Ovary (tissue), 9 donors: ENCODE data around the gene POLA2. TPM values are rescaled to one million over a fixed set of nuclear protein-coding genes. Genes with fewer than 3 reads are reported as not detected.

Source experiments
- DNase-seq, 5 donors: peaks; one replicate each; pipeline ENCODE4 v3.0.0-alpha.2; 2019 to 2020
- H3K27ac ChIP-seq, 2 donors: fragments of 200-600 bp; one replicate each; pipeline versions ENCODE4 v1.5.1 to v1.8.0; 2019 to 2022
- H3K27me3 ChIP-seq: fragments of 200-600 bp; one replicate; pipeline ENCODE4 v1.8.0; 2022
- H3K36me3 ChIP-seq: fragments of 200-600 bp; sonication (generic); one replicate; pipeline ENCODE4 v1.5.1; 2019
- H3K4me1 ChIP-seq: one replicate; pipeline ENCODE4 v1.8.1; 2013; ENCODE audit warnings: mild to moderate bottlenecking, moderate library complexity; ENCODE audit not compliant: insufficient read depth
- H3K4me3 ChIP-seq: fragments of 200-600 bp; sonication (generic); one replicate; pipeline ENCODE4 v1.5.1; 2017
- H3K9me3 ChIP-seq, 2 donors: fragments of 200-600 bp in 1 of 2; sonication (generic) in 1 of 2; one replicate each; pipeline versions ENCODE4 v1.5.1 to v1.8.1; 2013 to 2019; ENCODE audit warnings: mild to moderate bottlenecking in 1 of 2, moderate library complexity in 1 of 2
- EP300 ChIP-seq: sonication (generic); formaldehyde crosslinking; IDR thresholded peaks from one replicate; pipeline ENCODE4 v1.6.1; 2017; ENCODE audit warnings: antibody characterized with exemption
- POLR2A ChIP-seq: fragments of 450-650 bp; IDR thresholded peaks from one replicate; pipeline ENCODE4 v1.6.1; 2017; ENCODE audit warnings: antibody characterized with exemption, mild to moderate bottlenecking, moderate library complexity
- WGBS, 3 donors: extraction: QIAGEN DNeasy Blood & Tissue Kit in 1 of 3; methylation state at CpG; one replicate each; pipeline versions ENCODE4 v1.1.5 to v1.1.7; 2013 to 2017; 5-methylcytosine and 5-hydroxymethylcytosine counted together
- intact Hi-C, 4 donors: fragments of 100-400 bp; cut with DNase I; formaldehyde crosslinking; loops; one replicate each; pipeline versions ENCODE4 v1.11.0 to v1.15.1; 2022 to 2023
- polyA plus RNA-seq, 2 donors: library from polyadenylated mRNA; stranded (reverse); fragments of 200-250 nt in 1 of 2; fragments of 350-450 nt in 1 of 2; fragmentation: Illumina TruSeq in 1 of 2; extraction: RNeasy Lipid Tissue Mini Kit (QIAGEN cat#74804) in 1 of 2; gene quantifications; one replicate each; pipeline ENCODE4 v1.2.3, GENCODE V29; 2013 to 2014
- total RNA-seq, 7 donors: library from RNA; depleted of rRNA in 2 of 7; stranded (reverse); fragments of >200 nt in 2 of 7; fragmentation: NEBNext Ultra II Directional in 3 of 7; extraction: Animal tissue kit (Norgen Biotek cat#: 25700) in 3 of 7; gene quantifications; one replicate each; pipeline versions ENCODE4 v1.1.0 to v1.2.4, GENCODE V29; 2016 to 2023
- TF ChIP-seq, protein P1 (sequence below), 3 donors: fragments of 450-650 bp in 2 of 3; fragments of 200-600 bp in 1 of 3; IDR thresholded peaks; one replicate each; pipeline versions ENCODE4 v1.5.1 to v1.8.0; 2016 to 2022; ENCODE audit warnings: antibody characterized with exemption in 3 of 3, mild to moderate bottlenecking in 1 of 3
- donor health status: DM: no; HTN: no; CAD: no; lungs with moderate emphysema.
- donor health status: DM: no; HTN: no; CAD: no.
- donor health status: Bipolar disorder and iron deficiency.
- donor health status: DM: yes; HTN: yes; CAD: no.
- donor health status: DM: no; HTN: no; CAD: no.
- donor health status: DM: yes; HTN: yes; CAD: no.

Gene POLA2
- total and polyA plus RNA-seq, 9 donors: 4.5 to 13.3 (median 8.6) TPM

GRCh38 chr11:65290448-65291165 lies 28.8 kb downstream of the POLA2 start:
- 8 to 11% (median 10%) methylated on average over 8 of the region's 8 CpGs for WGBS, 3 donors

GRCh38 chr11:65291613-65292012 lies 29.9 kb downstream of the POLA2 start:
- Histone ChIP-seq H3K27me3 (no peaks in the 10 kb centered on the region), H3K27ac (peak overlapping the region; percentile 76 to 94), H3K4me3 (peak overlapping the region; percentile 22), H3K36me3 (no peaks in the 10 kb centered on the region), H3K9me3 (no peaks in the 10 kb centered on the region), H3K4me1 (peaks cover 36% of the 10 kb centered on the region)
- peak in 2 of 5 donors; percentile 40 to 47 for DNase-seq
- intact Hi-C loops: no loop called here
- TF ChIP-seq, protein P1, sequence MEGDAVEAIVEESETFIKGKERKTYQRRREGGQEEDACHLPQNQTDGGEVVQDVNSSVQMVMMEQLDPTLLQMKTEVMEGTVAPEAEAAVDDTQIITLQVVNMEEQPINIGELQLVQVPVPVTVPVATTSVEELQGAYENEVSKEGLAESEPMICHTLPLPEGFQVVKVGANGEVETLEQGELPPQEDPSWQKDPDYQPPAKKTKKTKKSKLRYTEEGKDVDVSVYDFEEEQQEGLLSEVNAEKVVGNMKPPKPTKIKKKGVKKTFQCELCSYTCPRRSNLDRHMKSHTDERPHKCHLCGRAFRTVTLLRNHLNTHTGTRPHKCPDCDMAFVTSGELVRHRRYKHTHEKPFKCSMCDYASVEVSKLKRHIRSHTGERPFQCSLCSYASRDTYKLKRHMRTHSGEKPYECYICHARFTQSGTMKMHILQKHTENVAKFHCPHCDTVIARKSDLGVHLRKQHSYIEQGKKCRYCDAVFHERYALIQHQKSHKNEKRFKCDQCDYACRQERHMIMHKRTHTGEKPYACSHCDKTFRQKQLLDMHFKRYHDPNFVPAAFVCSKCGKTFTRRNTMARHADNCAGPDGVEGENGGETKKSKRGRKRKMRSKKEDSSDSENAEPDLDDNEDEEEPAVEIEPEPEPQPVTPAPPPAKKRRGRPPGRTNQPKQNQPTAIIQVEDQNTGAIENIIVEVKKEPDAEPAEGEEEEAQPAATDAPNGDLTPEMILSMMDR (IDR thresholded peaks at IDR 0.05): no peak
- TF ChIP-seq EP300 (no peak), POLR2A (no peak)
- WGBS, 3 donors: 9 to 19% (median 15%) methylated on average over 5 of the region's 5 CpGs

More at GRCh38 chr11:65290448-65291165, 28.8 kb downstream of the POLA2 start:
- Histone ChIP-seq H3K4me3 (no peak overlapping the region), H3K9me3 (no peaks in the 10 kb centered on the region), H3K27me3 (no peaks in the 10 kb centered on the region), H3K27ac (peak overlapping the region; percentile 76 to 94), H3K36me3 (no peaks in the 10 kb centered on the region), H3K4me1 (peaks cover 34% of the 10 kb centered on the region)
- intact Hi-C loops: no loop called here
- peak; percentile 57 for TF ChIP-seq EP300
- TF ChIP-seq, protein P1 (IDR thresholded peaks at IDR 0.05): no peak
- peak; percentile 92 to 97 (median 94) for DNase-seq

DNA sequence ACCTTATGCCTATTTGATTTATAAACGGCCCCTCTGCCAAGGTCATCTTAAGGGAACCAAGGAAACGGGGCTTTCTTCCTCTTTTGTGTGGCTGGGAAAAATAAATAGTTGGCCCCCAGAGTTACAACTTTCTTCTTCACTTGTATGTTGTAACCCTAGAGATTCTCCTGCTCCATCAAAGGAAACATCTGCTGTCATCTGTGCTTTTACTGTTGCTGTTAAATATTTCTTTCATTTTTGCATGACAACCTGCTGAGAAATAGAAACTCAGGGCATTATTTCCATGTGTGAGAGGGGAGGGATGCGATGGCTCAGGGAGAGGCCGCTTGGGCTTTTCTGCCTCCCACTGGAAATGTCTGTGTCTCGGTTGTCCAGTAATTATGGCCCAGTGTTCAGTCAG lies 31.1 kb downstream of the POLA2 start:
- Histone ChIP-seq H3K9me3 (no peaks in the 10 kb centered on the region), H3K36me3 (no peaks in the 10 kb centered on the region), H3K4me1 (peaks cover 41% of the 10 kb centered on the region), H3K4me3 (no peak overlapping the region), H3K27me3 (no peaks in the 10 kb centered on the region), H3K27ac (peak overlapping the region; percentile 76 to 94)
- DNase-seq: no peak
- intact Hi-C loops: no loop called here
- TF ChIP-seq, protein P1 (IDR thresholded peaks at IDR 0.05): no peak
- TF ChIP-seq POLR2A (no peak), EP300 (no peak)
- WGBS, 3 donors: 43 to 53% (median 46%) methylated on average over 5 of the region's 5 CpGs

DNA sequence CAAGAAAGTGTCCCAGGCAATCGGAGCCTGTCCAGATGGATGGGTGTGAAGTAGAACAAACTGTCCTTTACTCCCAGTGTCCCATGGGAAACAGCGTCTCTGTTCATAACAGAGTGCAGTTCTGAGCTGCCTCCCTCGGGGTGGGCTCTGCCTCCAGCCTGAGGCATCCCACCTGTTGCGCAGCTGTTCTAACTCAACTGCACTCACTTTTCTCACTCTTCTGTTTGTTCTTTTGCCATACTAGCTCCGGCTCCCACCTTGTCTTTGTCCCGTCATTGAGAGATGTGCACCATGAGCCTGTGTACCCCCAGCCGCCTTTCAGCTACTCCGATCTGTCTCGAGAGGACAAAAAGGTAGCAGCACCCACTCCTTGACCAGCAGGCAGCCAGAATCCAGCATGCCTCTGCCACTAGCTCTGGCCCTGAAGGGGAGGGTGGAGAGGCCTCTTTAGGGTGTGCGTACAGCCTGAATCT lies 32.2 kb downstream of the POLA2 start:
- Histone ChIP-seq H3K27ac (peak overlapping the region; percentile 7 to 94), H3K27me3 (no peaks in the 10 kb centered on the region), H3K9me3 (no peaks in the 10 kb centered on the region), H3K36me3 (no peaks in the 10 kb centered on the region), H3K4me1 (peaks cover 51% of the 10 kb centered on the region), H3K4me3 (no peak overlapping the region)
- no peak for TF ChIP-seq POLR2A
- TF ChIP-seq EP300: no peak
- TF ChIP-seq, protein P1 (IDR thresholded peaks at IDR 0.05): no peak
- DNase-seq: peak in 4 of 5 donors; percentile 64 to 76 (median 75)
- intact Hi-C loops: loop anchor here in 1 of 4 donors (2.0 kb wide), 1 partner anchor 21 kb away; the partner anchor contains the start of gene CDC42EP2
- WGBS, 3 donors: 16 to 27% (median 24%) methylated on average over 10 of the region's 10 CpGs
